Transverse colon (tissue), 4 donors: ENCODE measurements around the gene COMMD9. TPM values are rescaled to one million over a fixed set of nuclear protein-coding genes. Genes with fewer than 3 reads are reported as not detected.

Experiments
- DNase-seq: peaks from one replicate; pipeline ENCODE4 v3.0.0-alpha.2; 2019
- H3K27ac ChIP-seq, 4 donors: fragments of 200-600 bp; sonication (generic); 2 replicates each; pipeline ENCODE4 v1.5.1; 2016 to 2018; ENCODE audit warnings: inconsistent platforms in 4 of 4
- H3K27me3 ChIP-seq: fragments of 200-600 bp; sonication (generic); 2 replicates; pipeline ENCODE4 v1.5.1; 2017; ENCODE audit warnings: inconsistent platforms
- H3K36me3 ChIP-seq, 4 donors: fragments of 200-600 bp; sonication (generic); 2 replicates each; pipeline ENCODE4 v1.5.1; 2017 to 2019; ENCODE audit warnings: inconsistent platforms in 4 of 4
- H3K4me1 ChIP-seq, 4 donors: fragments of 200-600 bp; sonication (generic); 2 replicates each; pipeline ENCODE4 v1.5.1; 2017 to 2020; ENCODE audit warnings: inconsistent platforms in 4 of 4
- H3K4me3 ChIP-seq, 4 donors: fragments of 200-600 bp; sonication (generic); 1 replicate in 1 of 4; 2 replicates in 3 of 4; pipeline versions ENCODE4 v1.5.1 to v1.6.1; 2017 to 2019; ENCODE audit warnings: inconsistent platforms in 4 of 4
- H3K9me3 ChIP-seq, 2 donors: fragments of 200-600 bp; sonication (generic); 2 replicates each; pipeline ENCODE4 v1.5.1; 2017 to 2019; ENCODE audit warnings: inconsistent platforms in 2 of 2
- EP300 ChIP-seq: sonication (generic); formaldehyde crosslinking; IDR thresholded peaks from one replicate; pipeline ENCODE4 v1.6.1; 2017; ENCODE audit warnings: antibody characterized with exemption, low read depth
- POLR2A ChIP-seq: fragments of 450-650 bp; IDR thresholded peaks from one replicate; pipeline ENCODE4 v1.6.1; 2016; ENCODE audit warnings: antibody characterized with exemption, mild to moderate bottlenecking, moderate library complexity
- POLR2AphosphoS5 ChIP-seq, 3 donors: sonication (generic); formaldehyde crosslinking; IDR thresholded peaks; one replicate each; pipeline ENCODE4 v1.6.1; 2016; ENCODE audit warnings: antibody characterized with exemption in 3 of 3
- WGBS, 2 donors: methylation state at CpG; one replicate each; pipeline ENCODE4 v1.1.5; 2018; ENCODE audit warnings: low coverage in 1 of 2; 5-methylcytosine and 5-hydroxymethylcytosine counted together
- in situ Hi-C, 4 donors: fragments of 200-750 bp; cut with MboI; loops; one replicate each; pipeline versions ENCODE4 v1.15.0 to v1.15.1; 2017; ENCODE audit warnings: low sequenced_read_pairs in 3 of 4, low pct_ligation_motif_present in 1 of 4, low pct_unique_long_range_greater_than_20kb in 1 of 4
- intact Hi-C: fragments of 100-400 bp; cut with DNase I; formaldehyde crosslinking; loops from one replicate; pipeline ENCODE4 v1.15.1; 2023; ENCODE audit warnings: low total_unique reads
- total RNA-seq, 4 donors: library from RNA; depleted of rRNA; stranded (reverse); fragments of >200 nt; gene quantifications; one replicate each; pipeline ENCODE4 v1.1.0, GENCODE V29; 2016
- TF ChIP-seq, protein P1 (sequence below), 5 experiments: fragments of 200-600 bp in 3 of 5; fragments of 450-650 bp in 2 of 5; sonication (generic) in 3 of 5; IDR thresholded peaks; 1 replicate in 2 of 5; 2 replicates in 3 of 5; pipeline ENCODE4 v1.5.1; 2016 to 2017; ENCODE audit warnings: antibody characterized with exemption in 5 of 5, inconsistent platforms in 3 of 5, mild to moderate bottlenecking in 2 of 5, moderate library complexity in 1 of 5

COMMD9 gene
- total RNA-seq, 4 donors from 2014 or later = 22.4 to 46.2 (median 33.9) TPM

DNA sequence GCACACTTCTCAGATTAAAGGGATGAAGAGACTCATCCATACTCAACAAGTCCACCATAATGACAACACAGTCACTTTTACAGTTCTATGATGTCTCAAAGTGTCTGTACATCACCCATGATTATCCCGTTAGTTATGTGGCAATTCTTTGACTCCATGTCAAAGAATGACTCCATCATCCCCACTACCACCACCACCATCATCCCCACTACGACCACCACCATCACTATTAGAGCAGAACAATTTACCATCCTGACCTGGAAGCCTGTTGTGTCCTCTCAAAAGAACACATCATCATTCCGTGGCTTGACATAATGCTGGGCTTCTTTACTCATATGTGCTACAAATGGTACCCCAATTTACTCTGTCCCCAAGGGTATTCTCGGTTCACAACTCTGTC is 20.6 kb upstream of the COMMD9 start:
- TF ChIP-seq POLR2AphosphoS5 (IDR thresholded peaks at IDR 0.05) = no peak
- TF ChIP-seq POLR2A = no peak
- no peak for TF ChIP-seq EP300
- TF ChIP-seq, protein P1, sequence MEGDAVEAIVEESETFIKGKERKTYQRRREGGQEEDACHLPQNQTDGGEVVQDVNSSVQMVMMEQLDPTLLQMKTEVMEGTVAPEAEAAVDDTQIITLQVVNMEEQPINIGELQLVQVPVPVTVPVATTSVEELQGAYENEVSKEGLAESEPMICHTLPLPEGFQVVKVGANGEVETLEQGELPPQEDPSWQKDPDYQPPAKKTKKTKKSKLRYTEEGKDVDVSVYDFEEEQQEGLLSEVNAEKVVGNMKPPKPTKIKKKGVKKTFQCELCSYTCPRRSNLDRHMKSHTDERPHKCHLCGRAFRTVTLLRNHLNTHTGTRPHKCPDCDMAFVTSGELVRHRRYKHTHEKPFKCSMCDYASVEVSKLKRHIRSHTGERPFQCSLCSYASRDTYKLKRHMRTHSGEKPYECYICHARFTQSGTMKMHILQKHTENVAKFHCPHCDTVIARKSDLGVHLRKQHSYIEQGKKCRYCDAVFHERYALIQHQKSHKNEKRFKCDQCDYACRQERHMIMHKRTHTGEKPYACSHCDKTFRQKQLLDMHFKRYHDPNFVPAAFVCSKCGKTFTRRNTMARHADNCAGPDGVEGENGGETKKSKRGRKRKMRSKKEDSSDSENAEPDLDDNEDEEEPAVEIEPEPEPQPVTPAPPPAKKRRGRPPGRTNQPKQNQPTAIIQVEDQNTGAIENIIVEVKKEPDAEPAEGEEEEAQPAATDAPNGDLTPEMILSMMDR (IDR thresholded peaks at IDR 0.05) = no peak
- WGBS, 2 donors = 90 to 100% methylated on average over 1 to 4 of the region's 4 CpGs
- DNase-seq = no peak
- no peaks in the 10 kb centered on the region for H3K36me3 ChIP-seq
- no peak overlapping the region for H3K4me3 ChIP-seq
- no peaks in the 10 kb centered on the region for H3K9me3 ChIP-seq
- H3K27me3 ChIP-seq = no peaks in the 10 kb centered on the region
- H3K4me1 ChIP-seq = peaks cover 3 to 39% (median 10%) of the 10 kb centered on the region in 4 donors
- in situ Hi-C loops (no loop called here), intact Hi-C loops (no loop called here)
- H3K27ac ChIP-seq = no peak overlapping the region

DNA sequence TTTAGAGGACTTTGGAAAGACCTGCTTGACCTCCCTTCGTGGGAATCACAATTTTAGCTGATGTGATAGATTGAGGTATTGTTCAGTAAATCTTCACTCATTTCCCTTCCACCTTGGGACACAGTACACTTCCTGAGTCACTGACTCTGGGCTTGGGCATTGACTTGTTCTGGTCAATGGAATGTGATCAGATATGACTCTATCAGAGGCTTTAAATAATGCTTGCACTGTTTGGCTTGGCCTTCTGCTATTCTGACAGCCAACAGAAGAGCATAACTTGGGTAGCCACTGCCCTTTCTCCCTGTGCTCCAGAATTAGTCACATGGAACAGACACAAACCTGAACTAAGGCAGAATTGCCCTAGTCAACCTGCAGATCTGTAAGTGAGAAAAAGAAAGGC is 19.4 kb upstream of the COMMD9 start:
- TF ChIP-seq POLR2AphosphoS5 (IDR thresholded peaks at IDR 0.05) (no peak), POLR2A (no peak), EP300 (no peak)
- TF ChIP-seq, protein P1 (IDR thresholded peaks at IDR 0.05) = no peak
- Histone ChIP-seq H3K27ac (no peak overlapping the region), H3K9me3 (no peaks in the 10 kb centered on the region), H3K27me3 (no peaks in the 10 kb centered on the region), H3K4me1 (peaks cover 1 to 39% (median 13%) of the 10 kb centered on the region in 4 donors), H3K4me3 (no peak overlapping the region), H3K36me3 (no peaks in the 10 kb centered on the region)
- in situ Hi-C loops (no loop called here), intact Hi-C loops (no loop called here)
- WGBS, 2 donors = 67% methylated on average over 1 of the region's 1 CpG; no CpG with 5 or more reads in 1 of the 2 donors
- DNase-seq = no peak

DNA sequence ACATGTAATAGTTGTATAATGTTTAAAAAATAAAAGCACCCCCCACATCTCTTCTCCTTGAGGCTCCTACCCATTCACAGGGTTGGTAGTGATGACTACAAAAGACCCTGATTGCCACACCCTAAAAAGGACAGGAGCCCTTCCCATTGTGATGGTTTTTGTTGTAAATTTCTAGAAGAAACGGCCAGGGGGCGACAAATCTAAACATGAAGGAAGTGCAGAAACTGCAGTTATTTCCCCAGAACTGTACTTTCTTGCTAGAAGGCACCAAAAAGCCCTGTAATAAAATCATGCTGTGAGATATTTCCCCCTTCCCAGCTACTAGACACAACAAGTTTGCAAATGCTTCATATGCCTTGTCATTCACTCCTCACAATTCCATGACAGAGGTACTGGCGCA is 17.7 kb upstream of the COMMD9 start:
- 33 to 37% methylated on average over 3 of the region's 3 CpGs for WGBS, 2 donors
- TF ChIP-seq EP300 (no peak), POLR2AphosphoS5 (IDR thresholded peaks at IDR 0.05) (no peak), POLR2A (no peak)
- TF ChIP-seq, protein P1 (IDR thresholded peaks at IDR 0.05) = peak; percentile 12 to 25 (median 13)
- H3K4me1 ChIP-seq = peaks cover 0 to 26% (median 13%) of the 10 kb centered on the region in 4 donors
- intact Hi-C loops = no loop called here
- no peak for DNase-seq
- no peaks in the 10 kb centered on the region for H3K27me3 ChIP-seq
- H3K4me3 ChIP-seq = no peak overlapping the region
- no peak overlapping the region for H3K27ac ChIP-seq
- no peaks in the 10 kb centered on the region for H3K36me3 ChIP-seq
- no peaks in the 10 kb centered on the region for H3K9me3 ChIP-seq
- in situ Hi-C loops = no loop called here

DNA sequence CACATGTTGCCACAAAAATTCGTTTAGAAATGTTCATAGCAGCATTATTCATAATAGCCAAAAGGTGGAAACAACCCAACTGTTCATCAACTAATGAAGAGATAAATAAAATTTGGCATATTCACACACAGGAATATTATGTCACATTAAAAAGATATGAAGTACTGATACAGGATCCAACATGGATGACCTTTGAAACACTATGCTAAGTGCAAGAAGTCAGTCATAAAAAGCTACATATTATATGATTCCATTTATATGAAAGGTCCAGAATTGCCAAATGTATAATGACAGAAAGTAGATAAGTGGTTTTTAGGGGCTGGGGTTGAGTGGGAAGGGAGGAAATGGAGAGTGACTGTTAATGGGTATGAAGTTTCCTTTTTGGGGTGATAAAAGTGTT is 15.8 kb upstream of the COMMD9 start:
- in situ Hi-C loops = no loop called here
- Histone ChIP-seq H3K27ac (peak overlapping the region; percentile 43 to 50 (median 46)), H3K36me3 (no peaks in the 10 kb centered on the region), H3K4me1 (peaks cover 0 to 39% (median 22%) of the 10 kb centered on the region in 4 donors), H3K4me3 (no peak overlapping the region), H3K27me3 (no peaks in the 10 kb centered on the region), H3K9me3 (no peaks in the 10 kb centered on the region)
- intact Hi-C loops = no loop called here
- no peak for DNase-seq
- TF ChIP-seq POLR2AphosphoS5 (IDR thresholded peaks at IDR 0.05) (no peak), POLR2A (no peak), EP300 (no peak)
- TF ChIP-seq, protein P1 (IDR thresholded peaks at IDR 0.05) = no peak
- 19 to 31% methylated on average over 1 of the region's 1 CpG for WGBS, 2 donors
